Right cardiac atrium (tissue), 5 donors: ENCODE results near the gene ZNF692. TPM values are rescaled to one million over a fixed set of nuclear protein-coding genes. Genes with fewer than 3 reads are reported as not detected.
"Not testable (repeated sequence)": the region's sequence is repeated elsewhere in the genome, so short reads cannot be mapped to it uniquely, and the experiment has no call there.

Source experiments
- ATAC-seq, 2 donors: fragments of 200-7000 bp; cut with Tn5 transposase; one replicate each; pipeline versions ENCODE4 v1.8.0 to v1.9.1; 2020; ENCODE audit warnings: moderate library complexity in 2 of 2, mild to moderate bottlenecking in 1 of 2
- DNase-seq, 3 donors: peaks; one replicate each; pipeline ENCODE4 v3.0.0-alpha.2; 2020
- H3K27ac ChIP-seq: one replicate; pipeline ENCODE4 v1.5.1; 2013; ENCODE audit warnings: mild to moderate bottlenecking, low read length, control low read depth, moderate library complexity
- H3K27me3 ChIP-seq: one replicate; pipeline ENCODE4 v1.6.1; 2013; ENCODE audit not compliant: control insufficient read depth, insufficient read depth
- H3K4me1 ChIP-seq: one replicate; pipeline ENCODE4 v1.6.1; 2013; ENCODE audit warnings: low read length; ENCODE audit not compliant: control insufficient read depth, insufficient read depth
- H3K4me3 ChIP-seq: one replicate; pipeline ENCODE4 v1.5.1; 2013; ENCODE audit warnings: low read length, control low read depth
- H3K9me3 ChIP-seq: one replicate; pipeline ENCODE4 v1.6.1; 2013; ENCODE audit warnings: low read length; ENCODE audit not compliant: control insufficient read depth
- WGBS: extraction: QIAGEN DNeasy Blood & Tissue Kit; methylation state at CpG from one replicate; pipeline ENCODE4 v1.1.7; 2013; 5-methylcytosine and 5-hydroxymethylcytosine counted together
- intact Hi-C, 4 donors: fragments of 100-400 bp; cut with DNase I; formaldehyde crosslinking; loops; one replicate each; pipeline versions ENCODE4 v1.11.0 to v1.14.0; 2022 to 2023
- polyA plus RNA-seq: library from polyadenylated mRNA; stranded (reverse); fragments of 200-250 nt; gene quantifications from one replicate; pipeline ENCODE4 v1.2.3, GENCODE V29; 2013
- total RNA-seq, 4 donors: library from RNA; stranded (reverse); fragmentation: NEBNext Ultra II Directional; extraction: Animal tissue kit (Norgen Biotek cat#: 25700); gene quantifications; one replicate each; pipeline ENCODE4 v1.2.1, GENCODE V29; 2021
- donor health status: healthy with polysubstance abuse.
- donor health status: DM: no; HTN: yes; CAD: no.
- donor health status: DM: no; HTN: no; CAD: no.
- donor health status: DM: no; HTN: yes; CAD: no; lungs with severe emphysema.
- donor health status: DM: yes; HTN: yes; CAD: no.

Gene ZNF692
- total and polyA plus RNA-seq, 5 donors, result 12.8 to 27.2 (median 20.6) TPM

DNA sequence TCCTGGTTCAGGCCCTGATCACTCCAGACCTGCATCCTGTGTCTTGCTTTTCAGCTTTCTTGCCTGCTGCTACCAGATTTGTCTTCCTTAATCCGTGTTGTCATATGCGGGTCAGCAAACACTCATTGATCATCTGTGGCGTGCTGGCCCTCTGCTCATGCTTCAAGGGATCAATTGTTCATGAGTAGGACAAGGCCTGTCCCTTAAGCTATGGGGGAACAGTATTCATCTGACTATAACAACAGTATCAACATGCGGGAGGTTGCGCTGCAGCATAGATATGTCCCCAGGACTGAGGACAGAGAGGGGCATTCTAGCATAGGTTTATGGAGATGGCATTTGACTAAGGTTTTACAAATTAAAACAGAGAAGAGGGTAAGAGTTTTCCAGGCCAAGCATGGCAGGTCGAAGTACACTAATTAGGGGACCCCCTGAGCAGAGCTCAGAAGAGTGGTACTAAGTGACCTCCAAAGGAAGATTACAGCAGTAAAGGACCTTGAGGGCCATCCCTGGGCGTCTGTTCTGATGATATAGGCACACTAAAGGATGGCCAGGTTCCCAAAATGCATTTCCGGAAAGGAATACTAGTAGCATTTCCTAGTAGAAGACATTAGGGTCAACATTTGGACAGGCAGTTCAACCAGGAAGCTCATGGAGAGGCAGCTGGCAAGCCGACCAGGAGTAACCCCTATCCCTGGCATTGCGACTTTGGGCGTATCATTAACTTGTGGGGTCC is 21.7 kb downstream of the ZNF692 start:
- Histone ChIP-seq H3K27ac (peak overlapping the region; percentile 86), H3K27me3 (no peaks in the 10 kb centered on the region), H3K9me3 (no peaks in the 10 kb centered on the region), H3K4me1 (peaks cover 6% of the 10 kb centered on the region), H3K4me3 (peak overlapping the region; percentile 55)
- 51% methylated on average over 11 of the region's 11 CpGs for WGBS
- no peak for ATAC-seq
- DNase-seq, result no peak
- intact Hi-C loops, result no loop called here

DNA sequence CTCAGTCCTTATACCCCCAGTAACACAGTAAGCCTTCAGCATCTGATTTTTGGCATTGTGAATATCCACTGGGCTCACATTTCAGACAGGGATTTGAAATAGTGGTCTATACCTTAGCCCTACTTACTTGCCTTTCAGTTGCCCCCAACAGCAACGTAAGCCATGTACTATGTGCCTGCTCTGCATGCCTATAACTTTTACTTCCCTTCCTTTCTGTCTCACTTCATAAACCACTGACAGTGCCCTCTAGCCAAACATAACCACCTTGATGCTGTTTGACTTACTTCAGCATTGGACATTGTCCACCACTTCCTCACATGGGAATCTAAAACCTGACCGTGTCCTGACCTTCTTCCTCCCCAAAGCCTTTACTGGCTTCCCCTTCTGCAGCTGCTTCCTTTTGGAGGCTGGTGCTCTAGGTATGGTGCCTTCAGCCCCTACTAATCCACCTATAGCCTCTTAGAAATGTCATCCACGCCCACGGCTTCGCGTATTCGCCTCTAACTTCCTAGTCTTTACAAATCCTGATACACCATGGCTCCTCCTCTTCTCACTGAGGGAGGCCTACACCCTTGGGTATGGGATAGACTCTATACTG is 24.4 kb downstream of the ZNF692 start:
- ATAC-seq, result no peak
- intact Hi-C loops, result no loop called here
- 51% methylated on average over 7 of the region's 7 CpGs for WGBS
- Histone ChIP-seq H3K27ac (no peak overlapping the region), H3K4me3 (no peak overlapping the region), H3K4me1 (peaks cover 2% of the 10 kb centered on the region), H3K9me3 (no peaks in the 10 kb centered on the region), H3K27me3 (no peaks in the 10 kb centered on the region)
- DNase-seq, result no peak

DNA sequence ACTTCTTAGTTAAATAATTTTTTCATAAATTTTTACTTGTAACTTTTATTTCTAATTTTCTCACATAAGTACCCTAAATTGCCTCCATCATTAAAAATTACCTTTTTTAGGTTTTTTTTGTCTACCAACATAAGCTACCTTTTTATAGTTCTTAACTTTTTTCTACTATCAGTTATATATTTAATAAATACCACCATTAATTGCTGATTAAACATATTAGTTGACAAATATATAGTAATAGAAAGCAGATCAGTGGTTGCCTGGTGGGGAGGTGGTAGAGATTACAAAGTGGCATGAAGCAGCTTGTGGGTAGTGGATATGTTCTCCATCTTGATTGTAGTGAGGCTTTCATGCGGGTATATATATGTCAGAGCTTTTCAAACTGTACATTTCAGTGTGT is 27.0 kb downstream of the ZNF692 start:
- H3K4me3 ChIP-seq, result no peak overlapping the region
- WGBS, result 91% methylated on average over 1 of the region's 1 CpG
- no peak for ATAC-seq
- no peaks in the 10 kb centered on the region for H3K27me3 ChIP-seq
- intact Hi-C loops, result no loop called here
- H3K4me1 ChIP-seq, result no peaks in the 10 kb centered on the region
- no peaks in the 10 kb centered on the region for H3K9me3 ChIP-seq
- H3K27ac ChIP-seq, result no peak overlapping the region
- no peak for DNase-seq

DNA sequence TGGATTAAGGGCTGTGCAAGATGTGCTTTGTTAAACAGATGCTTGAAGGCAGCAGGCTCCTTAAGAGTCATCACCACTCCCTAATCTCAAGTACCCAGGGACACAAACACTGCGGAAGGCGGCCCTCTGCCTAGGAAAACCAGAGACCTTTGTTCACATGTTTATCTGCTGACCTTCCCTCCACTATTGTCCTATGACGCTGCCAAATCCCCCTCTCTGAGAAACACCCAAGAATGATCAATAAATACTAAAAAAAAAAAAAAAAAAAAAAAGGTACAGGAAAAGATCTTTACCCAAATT is 28.2 kb downstream of the ZNF692 start:
- DNase-seq, H3K4me3 ChIP-seq, ATAC-seq, H3K4me1 ChIP-seq, H3K27ac ChIP-seq, H3K9me3 ChIP-seq, H3K27me3 ChIP-seq, intact Hi-C loops: not testable (repeated sequence)
- WGBS, result 52% methylated on average over 3 of the region's 3 CpGs

DNA sequence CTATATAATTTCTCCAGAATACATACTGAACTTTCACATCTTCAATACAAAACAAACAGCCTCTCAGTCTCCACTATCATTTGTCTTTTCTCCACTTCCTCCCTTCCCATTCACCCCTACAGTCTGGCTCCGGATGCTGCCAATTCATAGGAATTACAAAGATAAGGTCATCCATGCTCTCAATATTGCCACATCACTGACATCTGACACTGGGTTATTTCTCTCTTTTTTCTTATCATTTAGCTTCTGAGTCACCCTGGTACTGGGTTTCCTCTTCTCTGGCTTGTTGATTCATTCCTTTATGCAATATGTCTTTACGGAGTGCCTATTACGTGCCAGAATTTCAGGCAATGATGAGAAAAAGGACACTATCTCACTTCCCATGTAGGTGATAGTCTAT is 30.0 kb downstream of the ZNF692 start:
- DNase-seq (no peak), ATAC-seq (no peak)
- intact Hi-C loops, result no loop called here
- Histone ChIP-seq H3K9me3 (no peaks in the 10 kb centered on the region), H3K4me1 (peaks cover 14% of the 10 kb centered on the region), H3K27ac (no peak overlapping the region), H3K4me3 (no peak overlapping the region), H3K27me3 (no peaks in the 10 kb centered on the region)
- 40% methylated on average over 3 of the region's 3 CpGs for WGBS

DNA sequence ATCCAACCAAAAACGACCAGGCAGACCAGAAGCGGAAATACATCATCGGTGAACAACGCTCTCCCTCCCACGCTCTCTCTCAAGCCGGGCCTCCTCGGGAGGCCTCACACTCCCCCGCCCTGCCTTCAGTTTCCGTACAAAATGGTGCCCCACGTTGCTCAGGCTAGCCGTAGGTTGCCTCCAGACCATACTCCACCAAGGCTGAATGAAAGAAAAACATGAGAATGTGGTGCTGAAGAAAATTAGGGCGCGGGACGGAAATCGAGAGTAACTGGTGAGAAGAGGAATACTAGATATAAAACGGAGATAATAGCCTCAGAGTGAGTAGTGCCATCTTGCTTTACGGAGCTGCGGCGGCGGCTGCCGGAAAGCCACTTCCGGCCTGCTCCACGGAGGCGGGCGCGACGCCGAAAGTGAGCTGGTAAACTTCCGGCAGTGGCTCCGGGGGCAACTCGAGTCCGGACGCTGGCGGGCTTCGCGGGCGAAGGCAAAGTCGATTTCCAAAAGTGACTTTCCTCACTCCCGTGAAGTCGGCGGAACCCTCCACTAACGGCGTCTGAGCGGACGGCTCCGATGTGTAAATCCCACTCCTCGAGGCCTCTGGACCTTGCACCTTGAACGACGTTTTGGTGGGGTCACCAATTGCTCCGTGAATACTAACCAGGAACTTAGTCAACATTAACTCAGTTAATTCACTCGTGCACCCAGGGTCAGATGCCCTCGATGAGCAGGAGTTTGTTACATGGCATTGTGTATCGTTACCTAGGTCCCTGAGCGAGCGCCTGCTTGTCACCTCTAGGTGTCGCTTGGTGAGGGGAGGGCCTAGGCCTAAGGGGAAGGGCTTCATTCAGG is 32.8 kb downstream of the ZNF692 start, which contains the start of gene SH3BP5L:
Gene SH3BP5L, minus strand, starts transcription at position 7 of the 852 bp plus-strand sequence. CDS start 980 bp downstream, outside the sequence.
- H3K4me3 ChIP-seq, result peak within 1 kb of the TSS; percentile 75
- H3K27ac ChIP-seq, result peak within 1 kb of the TSS; percentile 100
- peaks cover 24% of the 10 kb centered on the region for H3K4me1 ChIP-seq
- ATAC-seq (peak; percentile 97), DNase-seq (peak; percentile 92 to 97 (median 96))
- WGBS, result under 1% methylated on average over 56 of the region's 56 CpGs
- intact Hi-C loops, result no loop called here
- H3K27me3 ChIP-seq, result no peaks in the 10 kb centered on the region
- no peaks in the 10 kb centered on the region for H3K9me3 ChIP-seq

DNA sequence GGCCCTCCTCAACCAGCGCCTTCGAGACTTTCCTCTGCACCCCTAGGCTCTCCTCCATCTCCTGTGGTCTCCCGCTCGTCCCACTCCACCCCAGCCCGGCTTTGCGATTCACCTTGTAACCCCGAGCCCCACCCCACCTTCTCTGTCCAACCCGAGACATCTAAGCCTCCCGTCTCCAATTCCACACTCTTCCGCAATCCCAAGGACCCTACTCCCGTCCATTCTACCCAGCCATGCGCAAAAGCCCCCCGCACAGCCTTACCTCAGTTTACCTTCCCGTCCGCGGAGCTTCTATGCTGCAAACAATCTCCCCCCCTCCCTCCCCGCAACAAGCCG is 33.3 kb downstream of the ZNF692 start:
- under 1% methylated on average over 18 of the region's 18 CpGs for WGBS
- DNase-seq (no peak), ATAC-seq (peak in 1 of 2 donors; percentile 24)
- no peaks in the 10 kb centered on the region for H3K27me3 ChIP-seq
- H3K4me1 ChIP-seq, result peaks cover 28% of the 10 kb centered on the region
- no peaks in the 10 kb centered on the region for H3K9me3 ChIP-seq
- H3K4me3 ChIP-seq, result peak overlapping the region; percentile 75
- intact Hi-C loops, result no loop called here
- peak overlapping the region; percentile 86 for H3K27ac ChIP-seq

DNA sequence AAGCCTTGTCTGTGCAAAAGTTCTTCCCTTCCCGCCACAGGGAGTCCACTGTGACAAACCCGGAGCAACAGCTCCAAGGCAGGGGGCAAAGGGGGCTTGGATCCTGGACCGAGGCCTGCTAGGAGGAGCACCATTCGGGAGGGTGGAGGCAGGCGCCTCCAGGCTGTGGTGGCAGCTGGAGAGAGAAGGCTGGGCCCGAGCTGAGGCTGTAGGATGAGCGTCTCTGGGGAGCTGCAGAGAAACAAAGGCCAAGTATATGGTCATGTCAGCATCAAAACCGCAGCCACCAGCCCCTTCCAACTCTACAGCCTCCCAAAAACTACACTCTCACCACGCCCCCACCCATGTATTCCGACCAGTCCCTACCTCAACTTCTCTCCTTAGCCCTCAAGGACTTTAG is 33.7 kb downstream of the ZNF692 start:
- Histone ChIP-seq H3K27me3 (no peaks in the 10 kb centered on the region), H3K4me1 (peaks cover 32% of the 10 kb centered on the region), H3K27ac (peak overlapping the region; percentile 86), H3K4me3 (peak overlapping the region; percentile 75), H3K9me3 (no peaks in the 10 kb centered on the region)
- WGBS, result 31% methylated on average over 10 of the region's 10 CpGs
- peak in 1 of 2 donors; percentile 0 for ATAC-seq
- DNase-seq, result peak in 1 of 3 donors; percentile 66
- intact Hi-C loops, result no loop called here

DNA sequence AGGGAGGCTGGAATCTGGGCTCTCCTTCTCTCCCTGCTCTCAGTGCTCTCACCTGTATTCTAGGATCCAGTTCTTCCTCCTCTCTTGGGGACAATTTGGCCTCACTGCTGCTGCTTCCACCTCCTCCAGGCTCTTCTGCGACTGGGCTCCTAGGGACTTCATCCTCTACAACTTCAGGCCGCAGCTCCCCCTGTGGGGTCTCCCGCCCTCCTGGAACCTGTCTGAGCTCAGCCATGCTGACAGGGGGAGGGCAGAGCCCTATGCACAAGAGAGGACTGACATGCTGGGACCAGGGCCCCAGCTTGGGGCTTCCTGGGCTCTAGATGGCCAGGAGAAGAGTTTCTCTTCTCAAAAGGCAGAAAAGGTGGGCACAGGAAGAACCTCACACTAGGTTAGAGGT is 34.2 kb downstream of the ZNF692 start:
- DNase-seq, result peak in 1 of 3 donors; percentile 52
- 89% methylated on average over 3 of the region's 3 CpGs for WGBS
- Histone ChIP-seq H3K4me3 (peak overlapping the region; percentile 75), H3K27me3 (no peaks in the 10 kb centered on the region), H3K4me1 (peaks cover 33% of the 10 kb centered on the region), H3K9me3 (no peaks in the 10 kb centered on the region), H3K27ac (no peak overlapping the region)
- intact Hi-C loops, result no loop called here
- no peak for ATAC-seq

DNA sequence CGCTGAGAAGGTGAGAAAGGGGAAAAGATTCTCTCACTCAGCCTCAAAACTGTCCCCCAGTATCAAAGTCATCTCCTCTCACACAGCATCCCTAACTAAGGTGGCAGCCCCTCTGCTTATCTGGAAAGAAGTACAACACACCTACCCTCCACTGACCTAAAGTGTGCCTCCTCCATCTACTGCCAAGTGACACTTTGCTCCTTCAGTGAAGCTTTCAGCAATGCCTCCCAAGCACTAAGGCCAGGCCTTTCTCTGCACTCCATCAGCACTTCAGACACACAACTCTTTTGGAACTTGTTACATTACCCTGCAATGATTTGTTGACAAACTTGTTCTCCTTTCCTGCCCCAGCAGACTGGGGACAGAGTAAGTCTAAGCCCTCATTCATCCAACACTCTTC is 34.6 kb downstream of the ZNF692 start:
- Histone ChIP-seq H3K9me3 (no peaks in the 10 kb centered on the region), H3K27ac (no peak overlapping the region), H3K27me3 (no peaks in the 10 kb centered on the region), H3K4me3 (no peak overlapping the region), H3K4me1 (peaks cover 33% of the 10 kb centered on the region)
- intact Hi-C loops, result no loop called here
- ATAC-seq (no peak), DNase-seq (no peak)
- WGBS, result 97% methylated on average over 1 of the region's 1 CpG

DNA sequence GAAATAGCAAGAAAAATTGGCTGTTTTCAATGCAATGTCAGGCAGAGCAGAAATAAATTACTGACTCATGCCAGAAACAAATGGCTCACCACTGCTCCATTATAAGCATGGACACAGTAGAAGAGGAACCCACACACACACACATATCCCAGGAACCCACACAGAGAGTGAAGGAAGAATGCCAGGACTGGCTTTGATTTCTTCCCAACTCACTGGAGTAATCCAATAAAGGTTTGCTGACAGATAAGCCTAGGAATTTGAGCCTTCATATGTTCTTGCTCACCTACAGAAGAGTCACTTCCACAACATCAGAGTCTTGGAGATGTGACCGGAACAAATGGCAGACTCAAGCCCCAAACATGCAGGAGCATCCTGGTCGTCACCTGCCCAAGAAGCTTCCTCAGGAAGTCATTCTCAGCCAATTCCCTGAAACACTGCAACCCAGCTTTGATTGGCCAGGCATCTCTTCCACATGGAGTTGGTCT is 35.3 kb downstream of the ZNF692 start:
- ATAC-seq (no peak), DNase-seq (no peak)
- intact Hi-C loops, result no loop called here
- Histone ChIP-seq H3K4me3 (no peak overlapping the region), H3K9me3 (no peaks in the 10 kb centered on the region), H3K4me1 (peaks cover 37% of the 10 kb centered on the region), H3K27me3 (no peaks in the 10 kb centered on the region), H3K27ac (no peak overlapping the region)
- 72% methylated on average over 2 of the region's 2 CpGs for WGBS
